Subcutaneous adipose tissue (tissue), 4 donors: ENCODE measurements around the gene PALS1. TPM values are rescaled to one million over a fixed set of nuclear protein-coding genes. Genes with fewer than 3 reads are reported as not detected.

ENCODE experiments used
- CTCF ChIP-seq: fragments of 450-650 bp; IDR thresholded peaks from one replicate; pipeline ENCODE4 v1.5.1; 2016; ENCODE audit warnings: low read depth, mild to moderate bottlenecking, control low read depth, antibody characterized with exemption, moderate library complexity
- total RNA-seq, 4 donors: library from RNA; depleted of rRNA; stranded (reverse); fragments of >200 nt; gene quantifications; one replicate each; pipeline ENCODE4 v1.1.0, GENCODE V29; 2016

Gene PALS1
- total RNA-seq = 10 to 100 TPM; 18.5 to 21.8 (median 20.3) TPM

DNA sequence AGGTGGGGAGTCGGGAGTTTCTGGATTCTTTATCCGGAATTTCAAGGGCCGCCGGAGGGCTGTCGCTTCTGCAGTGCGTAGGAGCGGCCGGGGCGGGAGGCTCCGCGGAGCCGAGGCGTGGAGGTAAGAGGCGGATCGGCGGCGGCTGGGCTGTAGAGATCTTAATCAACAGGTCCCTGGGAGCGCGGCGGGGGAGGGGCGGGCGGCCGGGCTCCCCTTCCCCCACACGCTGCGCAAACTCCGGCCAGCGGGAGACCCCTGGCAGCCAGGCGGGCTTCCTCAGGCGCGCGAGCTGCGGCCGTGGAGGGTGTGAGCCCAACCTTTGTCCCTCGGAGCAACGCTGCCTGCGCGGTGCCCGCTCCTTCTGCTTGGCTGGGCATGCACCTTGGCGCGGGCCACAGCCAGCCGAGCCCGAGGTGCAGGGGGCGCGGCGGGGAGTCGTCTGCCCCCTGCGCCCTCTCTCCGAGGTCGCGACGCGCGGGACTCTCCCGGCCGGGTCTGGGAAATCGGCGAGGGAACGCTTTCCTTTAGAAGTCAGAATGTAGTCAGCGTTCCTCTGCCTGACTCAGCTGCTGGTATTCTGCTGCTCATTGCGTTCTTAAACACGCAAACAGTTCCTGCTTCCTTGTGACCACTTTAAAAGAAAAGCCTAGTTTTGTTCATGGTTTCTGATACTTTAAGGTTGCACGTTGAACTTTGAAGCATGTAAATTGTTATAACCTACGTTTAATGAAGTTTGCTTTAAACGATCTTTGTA lies at the start of gene PALS1:
Gene PALS1, plus strand, starts transcription at position 25 of the 757 bp plus-strand sequence. CDS start 37,736 bp downstream, outside the sequence.
- TF ChIP-seq CTCF = no peak

GRCh38 chr14:67191768-67192290 lies 49.4 kb upstream of the PALS1 start:
- TF ChIP-seq CTCF = no peak

- no peak for TF ChIP-seq CTCF
These were observed 48.9 kb upstream of the PALS1 start for GRCh38 chr14:67192366-67192765.

GRCh38 chr14:67195279-67195678 lies 46.0 kb upstream of the PALS1 start:
- no peak for TF ChIP-seq CTCF

GRCh38 chr14:67199016-67199415 lies 42.2 kb upstream of the PALS1 start:
- no peak for TF ChIP-seq CTCF

- TF ChIP-seq CTCF = no peak
These were observed 33.4 kb upstream of the PALS1 start for GRCh38 chr14:67207810-67208209.

GRCh38 chr14:67218126-67218525 lies 23.1 kb upstream of the PALS1 start:
- TF ChIP-seq CTCF = no peak
